Spleen (tissue), 7 donors: ENCODE results near the gene MAPKAP1.

Experiments
- POLR2A ChIP-seq, 3 donors: fragments of 450-650 bp; IDR thresholded peaks; one replicate each; pipeline ENCODE4 v1.5.1; 2017; ENCODE audit warnings: antibody characterized with exemption in 3 of 3, mild to moderate bottlenecking in 1 of 3
- POLR2AphosphoS5 ChIP-seq, 3 donors: sonication (generic); formaldehyde crosslinking; IDR thresholded peaks; one replicate each; pipeline ENCODE4 v1.5.1; 2017; ENCODE audit warnings: antibody characterized with exemption in 3 of 3
- TF ChIP-seq, protein P1 (sequence below), 11 experiments: fragments of 200-600 bp in 7 of 11; fragments of 450-650 bp in 4 of 11; sonication (generic) in 4 of 11; IDR thresholded peaks in 8 of 11; conservative IDR thresholded peaks in 3 of 11; 1 replicate in 7 of 11; 2 replicates in 4 of 11; pipeline versions ENCODE4 v1.4.0 to v1.8.0; 2016 to 2021; ENCODE audit warnings: antibody characterized with exemption in 11 of 11, inconsistent platforms in 4 of 11, mild to moderate bottlenecking in 1 of 11
- donor health status: DM: no; HTN: no; CAD: no; lungs with moderate emphysema.
- donor health status: DM: no; HTN: no; CAD: no.
- donor health status: DM: no; HTN: no; CAD: no.

DNA sequence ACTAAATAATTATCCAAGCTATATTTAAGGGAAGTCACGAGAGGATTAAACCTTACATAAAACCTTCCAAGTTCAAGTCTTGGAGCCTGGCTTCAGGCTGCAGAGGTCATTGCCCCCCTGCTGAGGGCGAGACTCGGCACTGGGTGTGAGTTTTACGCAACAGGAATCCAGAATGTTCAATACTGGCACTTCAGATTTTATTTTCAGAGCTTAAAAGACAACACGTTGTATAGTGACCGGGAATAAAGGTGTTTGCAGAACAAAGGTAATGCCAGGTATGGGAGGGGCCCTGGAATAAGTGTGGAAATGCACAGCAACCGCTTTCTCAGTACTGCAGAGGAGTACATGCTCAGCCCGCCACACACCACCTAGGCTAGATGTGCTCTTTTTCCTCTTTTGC lies 238.4 kb downstream of the MAPKAP1 start:
- TF ChIP-seq, protein P1, sequence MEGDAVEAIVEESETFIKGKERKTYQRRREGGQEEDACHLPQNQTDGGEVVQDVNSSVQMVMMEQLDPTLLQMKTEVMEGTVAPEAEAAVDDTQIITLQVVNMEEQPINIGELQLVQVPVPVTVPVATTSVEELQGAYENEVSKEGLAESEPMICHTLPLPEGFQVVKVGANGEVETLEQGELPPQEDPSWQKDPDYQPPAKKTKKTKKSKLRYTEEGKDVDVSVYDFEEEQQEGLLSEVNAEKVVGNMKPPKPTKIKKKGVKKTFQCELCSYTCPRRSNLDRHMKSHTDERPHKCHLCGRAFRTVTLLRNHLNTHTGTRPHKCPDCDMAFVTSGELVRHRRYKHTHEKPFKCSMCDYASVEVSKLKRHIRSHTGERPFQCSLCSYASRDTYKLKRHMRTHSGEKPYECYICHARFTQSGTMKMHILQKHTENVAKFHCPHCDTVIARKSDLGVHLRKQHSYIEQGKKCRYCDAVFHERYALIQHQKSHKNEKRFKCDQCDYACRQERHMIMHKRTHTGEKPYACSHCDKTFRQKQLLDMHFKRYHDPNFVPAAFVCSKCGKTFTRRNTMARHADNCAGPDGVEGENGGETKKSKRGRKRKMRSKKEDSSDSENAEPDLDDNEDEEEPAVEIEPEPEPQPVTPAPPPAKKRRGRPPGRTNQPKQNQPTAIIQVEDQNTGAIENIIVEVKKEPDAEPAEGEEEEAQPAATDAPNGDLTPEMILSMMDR (IDR thresholded peaks at IDR 0.05 in 8 of 11, conservative IDR thresholded peaks at IDR 0.05 in 3 of 11) = no peak
- TF ChIP-seq POLR2A (IDR thresholded peaks at IDR 0.05) (no peak), POLR2AphosphoS5 (IDR thresholded peaks at IDR 0.05) (no peak)
